Brain microvascular endothelial cell (primary cell): ENCODE data around the gene ZBTB20.

Source experiments
- DNase-seq: peaks from one replicate; pipeline ENCODE4 v3.0.0-alpha.2; 2020
- H3K27ac ChIP-seq: fragments of 250-450 bp; sonication (Bioruptor Pico); 2 replicates; pipeline ENCODE4 v1.5.1; 2020; ENCODE audit warnings: mild to moderate bottlenecking, moderate library complexity
- H3K27me3 ChIP-seq: fragments of 250-450 bp; sonication (Bioruptor Pico); replicated peaks from 2 replicates; pipeline ENCODE4 v1.5.1; 2020; ENCODE audit warnings: mild to moderate bottlenecking
- H3K36me3 ChIP-seq: fragments of 250-450 bp; sonication (Bioruptor Pico); replicated peaks from 2 replicates; pipeline ENCODE4 v1.5.1; 2020; ENCODE audit warnings: mild to moderate bottlenecking
- H3K4me3 ChIP-seq: 2 replicates; pipeline ENCODE4 v1.5.1; 2011; ENCODE audit warnings: low read depth, mild to moderate bottlenecking, control low read depth, low read length, moderate library complexity
- CTCF ChIP-seq: IDR thresholded peaks from 2 replicates; pipeline ENCODE4 v1.5.1; 2011; ENCODE audit warnings: low read depth, mild to moderate bottlenecking, moderate library complexity, low read length, control low read depth, inconsistent platforms; ENCODE audit errors: missing control alignments
- in situ Hi-C: cut with HindIII; loops from 2 replicates; pipeline ENCODE4 v1.10.0; 2017; ENCODE audit warnings: low sequenced_read_pairs, low pct_ligation_motif_present

The ZBTB20 gene

DNA sequence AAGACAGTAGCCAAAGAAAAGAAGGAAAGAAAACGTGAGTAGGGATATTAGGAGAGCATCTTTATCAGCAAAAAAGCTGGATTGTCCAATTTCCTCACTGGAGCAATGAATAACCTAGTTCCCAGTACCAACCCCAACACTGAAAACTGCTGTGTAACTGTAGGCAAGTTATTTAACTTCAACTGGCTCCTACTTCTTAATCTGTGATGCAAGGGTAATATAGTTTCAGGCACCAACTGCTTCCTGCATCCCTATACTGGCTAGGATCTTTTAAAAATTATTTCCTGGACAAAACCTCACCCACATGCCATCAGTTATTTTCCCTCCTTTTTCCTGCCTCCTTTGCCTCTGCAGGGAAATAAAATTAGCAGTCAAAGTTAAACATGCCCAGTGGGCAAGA, 59.6 kb downstream of the ZBTB20 start:
- Histone ChIP-seq H3K36me3 (no peaks in the 10 kb centered on the region), H3K27me3 (no peaks in the 10 kb centered on the region), H3K4me3 (no peak overlapping the region), H3K27ac (no peak overlapping the region)
- TF ChIP-seq CTCF, result no peak
- in situ Hi-C loops, result no loop called here
- DNase-seq, result no peak

GRCh38 chr3:115086344-115086743, 60.7 kb downstream of the ZBTB20 start:
- Histone ChIP-seq H3K27me3 (no peaks in the 10 kb centered on the region), H3K27ac (no peak overlapping the region), H3K4me3 (no peak overlapping the region), H3K36me3 (no peaks in the 10 kb centered on the region)
- DNase-seq, result no peak
- no peak for TF ChIP-seq CTCF
- in situ Hi-C loops, result no loop called here

GRCh38 chr3:115085197-115085865, 61.8 kb downstream of the ZBTB20 start:
- TF ChIP-seq CTCF, result peak; percentile 55
- in situ Hi-C loops, result no loop called here
- no peak for DNase-seq
- Histone ChIP-seq H3K4me3 (no peak overlapping the region), H3K36me3 (no peaks in the 10 kb centered on the region), H3K27ac (no peak overlapping the region), H3K27me3 (no peaks in the 10 kb centered on the region)

DNA sequence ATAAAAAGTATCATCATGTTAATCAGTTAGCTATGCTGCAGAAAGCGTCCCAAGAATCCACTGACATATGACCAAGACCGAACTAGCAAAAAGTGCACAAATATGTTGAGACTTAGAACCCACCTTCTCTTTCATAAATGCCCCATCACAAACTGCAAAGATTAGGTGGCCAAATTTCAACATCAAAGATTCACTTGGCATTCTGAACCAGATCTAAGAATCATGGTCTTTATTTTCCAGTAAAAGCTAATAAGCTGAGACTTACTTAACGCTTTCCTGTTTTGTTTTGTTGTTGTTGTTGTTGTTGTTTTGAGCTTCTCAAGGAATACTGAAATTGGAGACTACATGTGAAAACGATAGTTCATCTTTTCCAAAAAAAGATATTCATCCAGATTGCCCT, 62.4 kb downstream of the ZBTB20 start:
- H3K27me3 ChIP-seq, result no peaks in the 10 kb centered on the region
- H3K36me3 ChIP-seq, result no peaks in the 10 kb centered on the region
- no peak overlapping the region for H3K27ac ChIP-seq
- DNase-seq, result no peak
- in situ Hi-C loops, result no loop called here
- no peak overlapping the region for H3K4me3 ChIP-seq
- TF ChIP-seq CTCF, result no peak

- Histone ChIP-seq H3K4me3 (no peak overlapping the region), H3K27ac (no peak overlapping the region), H3K27me3 (no peaks in the 10 kb centered on the region), H3K36me3 (no peaks in the 10 kb centered on the region)
- no peak for TF ChIP-seq CTCF
- DNase-seq, result no peak
- in situ Hi-C loops, result no loop called here
Observed at GRCh38 chr3:115082260-115082659, 64.8 kb downstream of the ZBTB20 start.

DNA sequence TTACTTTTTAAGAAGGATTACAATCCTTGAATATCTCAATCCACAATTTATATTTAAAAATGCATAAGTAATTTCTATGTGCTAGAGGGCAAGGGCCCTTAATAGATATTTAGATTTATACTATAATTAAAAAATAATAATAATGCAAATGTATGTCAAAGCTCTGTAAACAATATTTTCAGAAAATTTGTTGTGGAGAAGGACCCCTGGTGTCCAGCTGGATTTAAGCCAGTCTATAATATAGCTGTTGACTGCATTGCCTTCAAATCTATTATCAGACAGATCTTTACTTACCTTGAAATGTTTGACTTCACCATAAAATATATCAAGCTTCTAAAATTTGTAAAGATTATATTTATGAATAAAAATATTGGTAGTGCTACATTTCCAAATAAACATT, 65.6 kb downstream of the ZBTB20 start:
- no peak overlapping the region for H3K4me3 ChIP-seq
- no peak for DNase-seq
- in situ Hi-C loops, result no loop called here
- no peak overlapping the region for H3K27ac ChIP-seq
- TF ChIP-seq CTCF, result peak; percentile 14
- H3K27me3 ChIP-seq, result no peaks in the 10 kb centered on the region
- H3K36me3 ChIP-seq, result no peaks in the 10 kb centered on the region
